ENCODE measurements around the gene KLK2. TPM values are rescaled to one million over a fixed set of nuclear protein-coding genes. Genes with fewer than 3 reads are reported as not detected.
A peak's percentile ranks its signal among the peaks of the same experiment; 100 is the strongest.

Gene KLK2
- total RNA-seq: not detected

DNA sequence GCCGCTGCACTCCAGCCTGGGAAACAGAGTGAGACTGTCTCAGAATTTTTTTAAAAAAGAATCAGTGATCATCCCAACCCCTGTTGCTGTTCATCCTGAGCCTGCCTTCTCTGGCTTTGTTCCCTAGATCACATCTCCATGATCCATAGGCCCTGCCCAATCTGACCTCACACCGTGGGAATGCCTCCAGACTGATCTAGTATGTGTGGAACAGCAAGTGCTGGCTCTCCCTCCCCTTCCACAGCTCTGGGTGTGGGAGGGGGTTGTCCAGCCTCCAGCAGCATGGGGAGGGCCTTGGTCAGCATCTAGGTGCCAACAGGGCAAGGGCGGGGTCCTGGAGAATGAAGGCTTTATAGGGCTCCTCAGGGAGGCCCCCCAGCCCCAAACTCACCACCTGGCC, at the start of gene KLK2:
Gene KLK2, plus strand, starts transcription at position 384 of the 400 bp plus-strand sequence. CDS start 35 bp downstream, outside the sequence.
- DNase-seq (ENCODE audit: low spot score): no peak

DNA sequence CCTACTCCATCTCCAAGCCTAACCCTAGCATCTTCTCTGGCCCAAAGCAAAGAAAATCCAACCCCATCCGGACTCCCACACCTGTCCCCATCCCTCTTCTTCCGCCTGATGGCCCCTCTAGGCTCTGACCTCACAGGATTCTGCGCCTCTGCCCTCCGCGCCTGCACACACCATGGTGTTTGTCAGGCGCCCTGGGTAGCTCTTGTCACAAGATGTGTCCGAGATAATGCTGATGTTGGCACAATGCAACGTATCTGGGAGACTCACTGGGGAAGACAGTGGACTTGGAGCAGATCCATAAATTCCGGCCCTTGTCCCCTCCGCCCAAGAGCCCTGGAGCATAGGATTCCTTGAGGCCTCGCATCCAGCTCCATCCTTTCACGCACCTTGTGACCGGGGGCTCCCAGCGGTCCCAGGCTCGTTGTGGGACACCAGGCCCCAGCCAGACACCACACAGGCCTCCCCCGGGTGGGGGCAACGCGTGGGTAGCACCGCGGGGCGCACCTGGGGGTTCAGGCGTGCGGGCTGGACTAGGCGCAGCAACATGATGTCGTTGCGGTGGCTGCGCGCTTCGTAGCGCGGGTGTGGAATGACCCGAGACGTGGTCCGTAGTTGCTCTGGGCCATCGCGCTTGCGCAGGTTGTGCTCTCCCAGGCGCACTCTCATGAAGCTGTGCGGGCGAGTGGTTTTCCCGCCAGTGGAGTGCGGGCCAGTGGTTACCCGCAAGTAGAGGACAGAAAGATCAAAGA, 46.6 kb upstream of the KLK2 start:
- DNase-seq (ENCODE audit: low spot score): no peak

DNA sequence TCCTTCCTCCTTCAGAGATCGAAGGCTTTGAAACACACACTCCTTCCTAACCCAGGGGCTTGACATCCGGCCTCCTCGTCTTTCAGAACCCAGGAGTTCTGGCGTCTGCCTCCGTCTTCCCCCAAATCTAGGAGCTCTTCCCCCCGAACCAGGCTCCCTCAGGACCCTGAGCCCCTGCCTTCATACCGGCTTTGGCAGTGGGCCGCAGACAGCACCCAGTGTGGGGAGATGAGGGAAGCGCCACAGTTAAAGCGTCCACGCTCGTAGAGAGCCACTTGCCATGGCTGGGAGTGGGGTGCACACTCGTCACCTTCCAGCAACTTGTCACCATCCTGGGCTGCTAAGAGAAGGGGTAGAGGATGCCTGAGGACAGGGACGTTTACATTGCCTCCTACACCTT, 45.8 kb upstream of the KLK2 start:
- DNase-seq (ENCODE audit: low spot score): no peak

DNA sequence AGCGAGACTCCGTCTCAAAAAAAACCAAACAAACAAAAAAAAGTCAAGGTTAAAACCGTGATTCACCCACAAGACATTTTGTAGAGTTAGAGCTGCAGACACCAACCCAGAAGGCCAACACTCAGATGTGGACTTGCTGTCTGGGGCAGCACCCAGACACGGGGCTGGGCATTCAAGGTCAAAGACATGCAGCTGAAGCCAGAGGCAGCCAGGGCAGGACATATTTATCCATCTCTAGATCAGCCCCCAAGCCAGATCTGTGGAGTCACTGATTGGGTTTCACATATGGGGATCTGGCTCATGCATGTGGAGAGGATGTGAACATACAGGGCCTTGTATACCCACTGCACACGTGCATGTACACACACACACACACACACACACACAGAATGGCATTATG, 43.4 kb upstream of the KLK2 start:
- no peak for DNase-seq (ENCODE audit: low spot score)

DNA sequence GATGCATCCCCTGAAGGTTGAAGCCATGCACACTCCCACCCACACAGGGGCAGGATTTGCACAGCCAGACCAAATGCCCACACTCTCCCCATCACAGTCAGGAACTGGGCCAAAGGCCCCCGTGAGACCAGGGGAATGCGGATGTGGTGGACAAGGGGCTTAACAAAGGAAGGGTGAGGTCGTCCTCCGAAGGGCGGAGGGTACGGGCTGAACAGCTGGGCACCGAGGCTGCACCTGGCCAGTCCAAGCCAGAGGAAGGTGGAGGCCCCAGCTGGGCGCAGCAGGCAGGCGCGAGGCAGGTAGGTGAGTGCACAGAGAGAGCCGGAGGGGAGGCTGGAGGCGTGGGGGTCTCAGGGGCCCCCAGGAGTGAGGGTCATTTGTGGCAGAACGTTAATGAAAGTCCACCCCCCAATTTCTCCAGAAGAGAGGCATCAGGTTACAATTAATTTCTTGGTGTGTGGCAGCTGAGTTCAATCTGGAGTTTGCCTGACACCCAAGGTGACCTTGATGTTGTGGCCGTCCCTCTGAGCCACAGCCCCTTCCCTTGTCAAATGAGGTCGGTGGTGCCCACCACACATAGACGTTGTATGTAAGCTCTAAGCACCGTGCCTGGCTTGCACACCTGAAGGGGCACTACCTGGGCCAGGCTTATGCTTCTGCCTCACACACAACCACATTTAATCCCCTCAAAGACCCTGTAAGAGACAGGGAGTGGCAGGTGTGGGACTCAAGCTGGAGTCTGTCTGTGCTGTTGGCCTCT, 42.8 kb upstream of the KLK2 start:
- no peak for DNase-seq (ENCODE audit: low spot score)

DNA sequence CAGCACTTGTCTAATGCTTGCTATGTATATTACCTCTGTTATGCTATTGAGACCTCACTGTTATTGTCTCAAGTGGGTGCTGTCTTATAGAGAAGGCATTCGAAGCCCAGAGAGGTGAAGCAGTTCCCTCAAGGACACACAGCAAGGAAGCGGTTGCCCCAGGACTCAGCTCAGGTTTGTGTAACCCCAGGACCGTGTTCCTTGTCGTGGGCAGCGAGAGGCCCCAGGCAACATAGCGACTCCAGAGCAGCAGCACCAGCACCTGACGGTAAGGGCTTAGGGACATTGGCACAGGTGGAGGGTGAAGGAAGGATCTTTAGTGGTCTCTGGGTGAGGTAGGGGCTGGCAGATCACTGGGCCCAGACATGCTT, 42.2 kb upstream of the KLK2 start:
- DNase-seq (ENCODE audit: low spot score): no peak

DNA sequence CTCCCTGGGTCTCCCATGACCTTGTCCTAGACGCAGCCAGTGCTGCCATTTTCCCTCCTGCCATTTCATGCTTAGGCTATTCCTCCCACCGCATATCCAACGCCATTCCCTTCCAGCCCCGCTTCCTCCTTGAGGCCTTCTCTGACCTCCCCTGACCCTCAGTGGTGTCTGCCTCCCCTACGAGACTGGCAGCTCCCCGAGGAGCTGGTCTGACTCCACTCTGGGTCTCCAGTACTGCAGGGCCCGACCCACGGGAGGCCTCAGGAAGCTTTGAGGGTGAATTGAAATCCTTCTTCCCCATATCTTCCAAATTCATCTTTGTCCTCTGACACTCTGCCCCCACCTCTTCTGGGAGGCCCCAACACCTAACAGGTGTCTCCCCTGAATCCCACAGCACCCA, 40.6 kb upstream of the KLK2 start:
- DNase-seq (ENCODE audit: low spot score): no peak

DNA sequence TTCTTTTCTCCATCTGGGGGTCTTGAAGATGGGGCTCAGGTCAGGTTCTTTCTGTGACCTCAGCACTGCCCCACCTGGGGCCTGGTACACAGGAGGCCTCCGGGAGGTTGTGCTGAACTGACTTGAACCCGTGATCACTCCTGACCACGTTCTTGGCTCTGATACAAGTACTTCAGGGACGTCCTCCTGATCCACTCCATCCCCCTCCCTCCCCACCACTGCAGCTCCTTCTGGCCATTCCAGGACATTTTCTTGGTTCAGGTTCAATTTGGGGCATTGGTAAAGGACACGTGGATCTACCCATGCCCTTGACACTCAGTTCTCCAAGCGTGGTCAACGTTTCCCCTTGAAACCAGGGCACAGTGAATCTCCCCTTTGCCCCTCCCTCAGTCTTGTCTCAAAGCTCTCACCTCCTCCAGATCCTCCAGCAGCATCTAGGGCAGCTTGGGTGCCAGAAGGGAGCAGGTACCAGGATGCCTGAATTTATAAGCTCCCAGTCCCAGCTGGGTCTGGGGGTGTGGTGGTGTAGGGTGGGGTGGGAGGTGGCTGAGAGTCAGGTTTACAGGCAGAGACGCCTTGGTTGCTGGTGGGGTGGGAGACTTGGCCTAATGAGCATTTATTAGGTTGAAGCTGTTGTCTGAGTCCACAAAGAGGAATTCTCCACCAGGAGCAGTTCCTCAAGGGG, 40.0 kb upstream of the KLK2 start, which contains the start of gene KLK15:
Gene KLK15, minus strand, starts transcription at position 458 of the 685 bp plus-strand sequence. CDS start 2,082 bp downstream, outside the sequence.
- DNase-seq (ENCODE audit: low spot score): no peak

DNA sequence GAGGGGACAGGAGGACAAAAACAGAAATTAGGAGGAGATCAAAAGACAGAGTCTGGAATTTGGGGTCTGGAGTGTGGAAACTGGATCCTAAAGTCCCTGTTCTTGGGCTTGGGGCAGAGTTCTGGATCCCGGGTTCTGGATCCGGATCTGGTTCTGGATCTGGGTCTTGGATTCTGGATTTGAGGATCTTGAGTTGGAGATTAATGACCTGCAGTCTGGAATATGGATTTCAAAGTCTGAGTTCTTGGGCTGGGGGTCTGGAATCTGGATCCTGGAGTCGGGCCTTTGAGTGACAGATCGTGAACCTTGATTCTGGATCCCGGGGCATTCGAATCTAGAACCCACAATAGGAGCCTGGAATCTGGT, 39.5 kb upstream of the KLK2 start:
- DNase-seq (ENCODE audit: low spot score): no peak

DNA sequence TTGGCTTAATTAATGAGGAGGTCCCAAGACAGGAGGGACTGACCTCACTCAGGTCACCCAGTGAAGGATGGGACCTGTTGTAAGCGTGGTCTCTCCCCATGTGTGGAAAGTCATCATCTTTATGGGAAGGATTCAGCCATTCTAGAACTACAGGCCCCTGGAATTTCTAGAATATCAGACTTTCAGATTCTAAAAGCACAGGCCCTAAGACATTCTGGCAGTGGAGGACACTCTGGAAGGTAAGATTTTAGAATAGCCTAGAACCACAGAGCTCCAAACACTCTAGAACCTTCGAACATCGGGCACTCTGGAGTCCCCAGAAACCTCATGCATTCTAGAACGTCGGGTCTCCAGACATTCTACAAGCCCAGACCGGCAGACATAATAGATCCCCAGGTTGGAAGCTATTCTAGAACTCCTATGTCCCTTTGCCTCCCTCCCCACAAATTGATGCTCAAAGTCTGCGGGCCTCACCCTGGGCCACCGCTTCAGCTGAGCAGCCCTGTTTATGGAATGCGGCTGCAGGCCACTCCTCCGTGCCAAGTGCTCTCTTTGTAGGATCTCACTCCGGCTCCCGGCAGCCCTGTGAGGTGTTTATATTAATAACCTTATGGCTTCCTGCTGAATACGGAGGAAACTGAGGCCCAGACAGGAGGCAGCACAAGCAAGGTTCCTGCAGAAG, 38.0 kb upstream of the KLK2 start:
- DNase-seq (ENCODE audit: low spot score): no peak

DNA sequence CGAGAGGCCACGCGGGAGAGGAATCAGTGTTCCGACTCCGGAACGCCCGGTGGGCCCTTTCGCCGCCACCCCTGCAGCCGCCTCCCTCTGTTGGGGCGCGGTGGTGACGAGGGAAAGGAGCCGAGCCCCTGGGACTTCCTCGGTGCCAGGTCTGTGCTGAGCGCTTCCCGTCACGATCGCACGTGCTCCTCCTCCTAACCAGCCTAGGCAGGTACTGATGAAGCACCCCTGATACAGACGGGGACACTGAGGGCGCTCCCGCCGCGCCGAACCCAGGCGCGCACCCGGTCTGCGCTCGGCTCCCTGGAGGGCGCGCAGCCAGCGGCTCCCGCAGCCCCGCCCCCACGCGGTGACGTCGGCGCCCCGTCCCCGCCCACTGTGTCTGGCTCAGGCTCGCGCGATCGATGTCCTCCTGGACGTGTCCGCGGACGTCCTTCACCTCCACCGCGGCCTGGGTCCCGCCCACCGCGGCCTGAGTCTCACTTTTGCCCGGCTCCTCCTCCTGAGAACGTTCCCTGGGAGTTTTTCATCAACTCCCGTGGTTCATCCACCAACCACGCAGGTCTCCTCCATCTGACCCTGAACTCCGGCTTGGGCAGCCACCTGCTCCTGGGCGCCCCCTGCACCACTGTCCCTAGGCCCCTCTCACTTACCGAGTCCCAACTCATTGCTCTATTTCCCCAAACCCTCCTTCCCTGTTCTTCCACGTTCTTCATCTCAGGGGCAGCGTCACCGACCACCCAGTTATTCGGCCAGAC, 37.3 kb upstream of the KLK2 start:
- peak; percentile 85 for DNase-seq (ENCODE audit: low spot score)

DNA sequence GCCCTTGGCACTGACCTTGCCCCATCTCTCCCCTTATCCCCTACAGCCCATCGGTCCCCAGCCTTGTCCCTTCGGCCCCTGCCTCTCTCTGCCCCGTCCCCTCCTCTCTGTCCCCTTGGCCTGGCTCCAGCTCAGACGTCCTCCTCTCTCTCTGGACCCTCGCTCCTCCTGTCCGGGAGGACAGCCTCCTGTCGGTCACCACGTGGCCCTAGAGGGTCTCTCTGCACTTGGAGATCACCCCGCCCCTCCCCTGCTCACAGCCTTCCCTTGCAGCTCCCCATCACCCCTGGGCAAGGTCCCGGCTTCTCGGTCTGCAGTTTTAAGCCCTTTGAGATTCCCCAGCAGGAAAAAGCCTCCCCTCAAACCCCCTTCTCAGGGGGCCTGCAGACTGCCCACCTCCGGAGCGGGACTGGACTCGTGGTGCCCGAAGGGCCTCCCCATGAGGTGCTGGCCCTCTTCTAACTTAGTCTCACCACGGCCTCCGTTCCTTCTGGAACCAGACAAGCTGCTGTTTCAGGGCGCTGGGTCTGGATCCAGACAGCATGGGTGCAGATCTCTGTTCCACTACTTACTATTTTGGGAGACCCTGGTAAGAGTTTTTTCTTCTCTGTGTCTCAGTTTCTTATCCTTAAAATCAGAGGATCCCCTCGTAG, 36.6 kb upstream of the KLK2 start:
- no peak for DNase-seq (ENCODE audit: low spot score)

DNA sequence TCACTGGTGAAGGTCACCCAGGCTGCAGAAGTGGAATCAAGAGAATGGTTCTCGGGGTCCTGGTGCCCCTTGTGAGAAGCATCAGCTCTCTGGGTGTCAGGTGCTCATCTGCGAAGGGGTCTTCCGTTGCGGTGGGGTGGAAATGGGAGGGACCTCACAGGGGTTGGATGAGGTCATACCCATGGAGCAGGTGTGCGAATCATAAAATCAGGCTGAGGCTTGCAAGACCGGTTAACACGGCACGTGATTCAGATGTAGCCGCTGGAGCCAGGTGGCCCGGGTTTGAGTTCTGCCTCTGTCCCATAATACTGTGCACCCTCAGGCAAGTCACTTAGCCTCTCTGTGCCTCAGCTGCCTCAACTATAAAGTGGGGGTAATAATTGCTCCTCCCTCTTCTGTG, 35.9 kb upstream of the KLK2 start:
- DNase-seq (ENCODE audit: low spot score): no peak

DNA sequence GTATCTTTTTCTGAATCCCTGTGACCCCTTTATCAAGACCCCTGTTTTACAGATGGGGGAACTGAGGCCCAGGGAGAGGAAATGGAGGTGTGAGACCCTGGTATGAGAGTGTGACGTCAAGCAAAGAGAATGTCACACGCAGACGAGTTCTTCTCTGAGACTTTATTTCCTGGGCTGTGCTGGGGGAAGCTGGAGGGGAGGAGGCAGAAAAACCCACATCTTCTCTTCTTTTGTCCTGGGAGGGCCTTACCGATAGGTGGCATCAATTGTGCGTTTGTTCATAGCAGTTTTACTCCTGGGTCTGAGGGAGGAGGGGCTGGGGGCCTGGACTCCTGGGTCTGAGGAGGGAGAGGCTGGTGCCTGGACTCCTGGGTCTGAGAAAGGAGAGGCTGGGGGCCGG, 35.0 kb upstream of the KLK2 start:
- no peak for DNase-seq (ENCODE audit: low spot score)

DNA sequence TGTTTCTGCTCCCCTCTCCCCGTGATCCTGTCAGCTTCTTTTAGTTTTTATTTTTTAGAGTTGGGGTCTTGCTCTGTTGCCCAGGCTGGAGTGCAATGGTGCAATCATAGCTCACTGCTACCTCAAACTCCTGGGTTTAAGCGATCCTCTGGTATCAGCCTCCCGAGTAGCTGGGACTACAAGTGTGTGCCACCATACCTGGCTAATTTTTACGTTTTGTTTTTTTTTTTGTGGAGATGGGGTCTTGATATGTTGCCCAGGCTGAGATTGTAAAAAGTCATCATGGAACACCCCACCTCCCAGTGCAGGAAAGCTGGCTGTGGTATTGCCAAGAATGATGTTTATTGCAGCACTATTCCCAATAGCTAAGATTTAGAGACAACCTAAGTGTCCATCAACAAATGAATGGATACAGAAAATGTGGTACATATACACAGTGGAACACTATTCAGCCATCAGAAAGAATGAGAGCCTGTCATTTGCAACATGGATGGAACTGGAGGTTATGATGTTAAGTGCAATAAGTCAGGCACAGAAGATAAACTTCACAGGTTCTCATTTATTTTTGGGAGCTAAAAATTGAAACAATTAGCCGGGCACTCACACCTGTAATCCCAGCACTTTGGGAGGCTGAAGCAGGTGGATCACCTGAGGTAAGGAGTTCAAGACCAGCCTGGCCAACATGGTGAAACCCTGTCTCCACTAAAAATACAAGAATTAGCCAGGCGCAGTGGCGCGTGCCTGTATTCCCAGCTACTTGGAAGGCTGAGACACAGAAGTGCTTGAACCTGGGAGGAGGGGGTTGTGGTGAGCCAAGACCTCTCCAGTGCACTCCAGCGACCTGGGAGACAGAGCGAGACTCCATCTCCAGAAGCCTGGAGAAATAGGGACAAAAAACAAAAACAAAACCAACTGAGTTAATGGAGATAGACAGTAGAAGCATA, 33.3 kb upstream of the KLK2 start:
- no peak for DNase-seq (ENCODE audit: low spot score)

DNA sequence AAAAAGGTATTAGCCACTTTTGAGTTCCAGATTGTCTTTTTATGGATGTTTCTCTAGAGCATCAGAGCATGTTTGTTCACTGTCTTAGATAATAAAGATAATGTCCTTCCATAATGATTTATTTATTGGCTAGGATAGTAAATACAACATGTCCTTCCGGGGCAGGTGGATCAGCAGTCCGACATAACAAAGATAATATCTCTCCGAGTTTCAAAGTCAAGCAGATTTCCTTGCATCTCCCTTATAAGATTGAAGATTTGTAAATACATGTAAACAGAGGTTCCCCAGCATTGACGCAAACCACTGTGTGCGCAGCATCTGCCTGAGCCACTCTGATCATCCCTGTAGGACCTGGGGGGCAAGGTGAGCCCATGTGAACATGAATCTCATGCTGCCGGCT, 31.1 kb upstream of the KLK2 start:
- DNase-seq (ENCODE audit: low spot score): no peak

DNA sequence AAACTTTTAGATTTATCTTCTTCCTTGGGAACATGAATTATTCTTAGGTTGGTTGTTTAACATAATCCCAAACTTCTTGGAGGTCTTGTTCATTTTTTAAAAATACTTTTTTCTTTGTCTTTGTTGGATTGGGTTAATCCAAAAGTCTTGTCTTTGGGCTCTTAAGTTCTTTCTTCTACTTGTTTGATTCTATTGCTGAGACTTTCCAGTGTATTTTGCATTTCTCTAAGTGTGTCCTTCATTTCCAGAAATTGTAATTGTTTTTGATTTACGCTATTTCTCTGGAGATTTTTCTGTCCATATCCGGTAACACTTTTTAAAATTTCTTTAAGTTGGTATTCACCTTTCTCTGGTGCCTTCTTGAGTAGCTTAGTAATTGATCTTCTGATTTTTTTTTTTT, 30.0 kb upstream of the KLK2 start:
- DNase-seq (ENCODE audit: low spot score): no peak

DNA sequence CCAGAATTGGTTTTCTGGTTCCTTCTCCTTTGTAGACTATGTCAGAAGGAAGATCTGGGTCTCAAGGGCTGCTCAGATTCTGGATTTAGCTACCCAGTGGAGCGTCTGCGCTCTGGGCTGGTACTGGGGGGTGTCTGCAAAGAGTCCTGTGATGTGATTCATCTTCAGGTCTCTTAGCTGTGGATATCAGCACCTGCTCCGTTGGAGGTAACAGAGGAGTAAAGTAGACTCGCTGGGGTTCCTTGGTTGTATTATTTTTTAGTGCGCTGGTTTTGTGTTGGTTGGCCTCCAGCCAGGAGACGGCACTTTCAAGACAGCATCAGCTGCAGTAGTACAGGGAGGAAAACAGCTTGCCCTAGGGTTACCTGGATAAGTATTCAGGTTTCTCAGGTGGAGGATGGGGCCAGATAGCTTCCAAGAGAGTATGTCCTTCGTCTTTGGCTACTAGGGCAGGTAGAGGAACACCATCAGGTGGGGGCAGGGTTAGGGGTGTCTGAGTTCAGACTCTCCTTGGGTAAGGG, 29.5 kb upstream of the KLK2 start:
- no peak for DNase-seq (ENCODE audit: low spot score)

DNA sequence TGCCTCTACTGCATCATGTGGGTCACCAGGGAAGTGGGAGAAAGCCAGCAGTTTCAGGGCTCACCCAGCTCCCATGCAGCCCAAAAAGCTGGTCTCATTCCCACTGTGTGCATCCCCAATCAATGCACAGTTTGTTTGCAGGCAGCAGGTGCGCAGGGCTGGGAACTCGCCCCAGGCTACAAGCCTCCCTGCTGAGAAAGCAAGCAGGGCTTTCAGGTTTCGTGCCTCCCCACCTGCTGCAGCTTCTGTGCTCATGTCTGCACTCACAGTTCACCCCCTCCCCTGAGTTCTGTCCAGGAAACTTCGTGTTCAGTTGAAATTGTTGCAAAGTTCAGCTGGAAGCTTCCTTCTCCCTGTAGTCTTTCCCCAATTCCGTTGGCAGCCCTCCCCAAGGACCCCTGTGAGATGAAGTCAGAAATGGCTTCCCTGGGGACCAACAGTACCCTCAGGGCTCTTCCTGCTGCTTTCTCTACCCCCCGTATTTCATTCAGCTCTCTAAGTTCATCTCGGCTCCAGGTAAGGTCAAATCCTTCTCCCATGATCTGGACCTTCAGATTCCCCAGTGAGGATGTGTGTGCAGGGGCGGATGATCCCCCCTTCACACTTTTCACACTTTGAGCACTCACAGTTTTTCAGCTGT, 28.8 kb upstream of the KLK2 start:
- DNase-seq (ENCODE audit: low spot score): no peak
